GM19240 (cell line): ENCODE results near the gene GPD2.

Experiments
- DNase-seq: peaks from one replicate; pipeline ENCODE4 v3.0.0; 2011; ENCODE audit warnings: low spot score; ENCODE audit not compliant: insufficient read length

GPD2 gene

DNA sequence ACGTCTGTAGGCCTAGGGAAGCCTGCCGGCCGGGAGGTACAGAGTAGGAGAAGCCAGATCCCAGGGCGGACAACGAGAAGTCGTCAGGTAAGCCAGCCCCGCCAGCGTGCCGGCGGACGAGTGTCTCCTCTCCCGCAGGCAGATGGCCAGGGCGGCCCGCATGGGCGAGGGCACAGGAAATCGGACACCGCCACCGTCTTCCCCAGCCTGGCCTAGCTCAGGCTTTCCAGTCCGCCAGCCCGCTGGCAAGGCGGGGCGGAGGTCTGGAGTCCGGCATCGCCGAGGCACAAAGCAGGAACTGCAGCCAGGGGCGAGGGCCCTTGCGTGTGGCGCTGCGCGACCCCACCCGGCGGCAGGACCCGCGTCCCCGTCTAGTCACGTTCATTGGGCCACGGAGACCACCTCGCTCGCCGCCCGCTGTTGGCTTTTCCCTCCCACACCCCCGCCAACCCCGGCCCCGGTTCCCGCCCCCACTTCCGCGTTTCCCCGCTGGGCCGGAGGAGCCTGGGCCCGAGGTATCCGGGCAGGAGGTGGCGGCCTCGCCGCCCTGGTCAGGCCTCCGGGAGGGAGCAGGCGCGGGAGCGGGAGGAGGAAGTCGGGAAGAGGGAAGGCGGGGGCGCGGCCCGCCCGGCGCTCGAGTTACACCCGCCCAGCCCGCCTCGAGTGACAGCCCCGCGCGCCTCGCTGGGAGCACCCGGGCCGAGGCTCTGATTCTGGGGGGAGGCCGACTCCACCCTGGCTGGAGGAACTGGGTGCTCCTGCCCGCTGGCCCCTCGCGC, at the start of gene GPD2:
GPD2 (plus strand) TSS at position 662 of the 779 bp plus-strand sequence. CDS start 39,727 bp downstream, outside the sequence.
- no peak for DNase-seq

DNA sequence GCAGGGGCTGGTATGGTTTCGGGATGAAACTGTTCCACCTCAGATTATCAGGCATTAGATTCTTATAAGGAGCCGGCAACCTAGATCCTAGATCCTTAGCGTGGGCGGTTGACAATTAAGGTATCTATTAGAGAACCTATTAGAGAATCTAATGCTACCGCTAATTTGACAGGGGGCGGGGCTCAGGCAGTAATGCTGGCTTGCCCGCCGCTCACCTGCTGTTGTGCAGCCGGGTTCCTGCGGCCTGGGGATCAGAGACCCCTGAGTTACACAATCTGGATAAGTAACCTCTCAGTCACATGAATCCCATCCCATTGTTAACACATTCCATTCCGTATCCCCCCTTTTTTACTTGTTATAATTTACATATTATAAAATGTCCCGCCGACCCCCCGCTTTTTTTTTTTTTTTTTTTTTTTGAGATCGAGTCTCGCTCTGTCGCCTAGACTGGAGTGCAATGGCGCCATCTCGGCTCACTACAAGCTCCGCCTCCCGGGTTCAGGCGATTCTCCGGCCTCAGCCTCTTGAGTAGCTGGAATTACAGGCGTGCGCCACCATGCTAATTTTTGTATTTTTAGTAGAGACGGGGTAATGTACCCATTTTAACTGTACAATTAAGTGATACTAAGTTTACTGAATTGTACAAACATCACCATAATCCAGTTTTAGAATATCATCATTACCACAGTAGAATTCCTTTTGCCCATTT, 42.0 kb upstream of the GPD2 start:
- DNase-seq: no peak

DNA sequence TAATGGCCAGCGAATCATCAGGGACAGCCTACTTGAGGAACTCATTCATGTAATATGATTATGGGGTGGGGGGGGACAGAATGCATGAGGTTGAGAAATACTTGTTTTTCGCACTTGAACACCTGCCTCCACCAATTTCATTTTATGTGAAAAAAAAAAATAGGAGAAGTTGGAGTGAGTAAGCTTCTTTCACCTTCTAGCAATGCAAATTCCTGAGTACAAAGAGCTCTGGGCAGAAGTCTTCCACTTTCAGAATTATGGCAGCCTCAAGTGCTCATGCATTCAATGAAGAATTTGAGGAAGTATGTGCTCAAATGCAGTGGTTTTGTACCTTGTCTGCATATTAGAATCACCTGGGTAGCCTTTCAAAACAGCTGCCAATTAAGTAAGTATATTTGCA, 40.1 kb upstream of the GPD2 start:
- DNase-seq: no peak

DNA sequence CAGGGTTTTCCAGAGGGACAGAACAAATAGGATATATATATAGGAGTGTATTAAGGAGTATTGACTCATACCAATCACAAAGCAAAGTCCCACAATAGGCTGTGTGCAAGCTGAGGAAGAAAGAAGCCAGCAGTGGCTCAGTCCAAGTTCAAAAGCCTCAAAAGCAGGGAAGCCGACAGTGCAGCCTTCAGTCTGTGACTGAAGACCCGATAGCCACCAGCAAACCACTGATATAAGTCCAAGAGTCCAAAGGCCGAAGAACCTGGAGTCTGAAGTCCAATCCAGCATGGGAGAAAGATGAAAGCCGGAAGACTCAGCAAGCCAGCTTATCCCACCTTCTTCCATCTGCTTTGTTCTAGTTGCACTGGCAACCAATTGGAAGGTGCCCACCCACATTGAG, 39.0 kb upstream of the GPD2 start:
- no peak for DNase-seq

GRCh38 chr2:156398176-156398575, 38.0 kb upstream of the GPD2 start:
- DNase-seq: no peak

- DNase-seq: no peak
Measured at GRCh38 chr2:156399224-156399949, 36.8 kb upstream of the GPD2 start.

GRCh38 chr2:156399950-156400705, 36.1 kb upstream of the GPD2 start:
- no peak for DNase-seq

DNA sequence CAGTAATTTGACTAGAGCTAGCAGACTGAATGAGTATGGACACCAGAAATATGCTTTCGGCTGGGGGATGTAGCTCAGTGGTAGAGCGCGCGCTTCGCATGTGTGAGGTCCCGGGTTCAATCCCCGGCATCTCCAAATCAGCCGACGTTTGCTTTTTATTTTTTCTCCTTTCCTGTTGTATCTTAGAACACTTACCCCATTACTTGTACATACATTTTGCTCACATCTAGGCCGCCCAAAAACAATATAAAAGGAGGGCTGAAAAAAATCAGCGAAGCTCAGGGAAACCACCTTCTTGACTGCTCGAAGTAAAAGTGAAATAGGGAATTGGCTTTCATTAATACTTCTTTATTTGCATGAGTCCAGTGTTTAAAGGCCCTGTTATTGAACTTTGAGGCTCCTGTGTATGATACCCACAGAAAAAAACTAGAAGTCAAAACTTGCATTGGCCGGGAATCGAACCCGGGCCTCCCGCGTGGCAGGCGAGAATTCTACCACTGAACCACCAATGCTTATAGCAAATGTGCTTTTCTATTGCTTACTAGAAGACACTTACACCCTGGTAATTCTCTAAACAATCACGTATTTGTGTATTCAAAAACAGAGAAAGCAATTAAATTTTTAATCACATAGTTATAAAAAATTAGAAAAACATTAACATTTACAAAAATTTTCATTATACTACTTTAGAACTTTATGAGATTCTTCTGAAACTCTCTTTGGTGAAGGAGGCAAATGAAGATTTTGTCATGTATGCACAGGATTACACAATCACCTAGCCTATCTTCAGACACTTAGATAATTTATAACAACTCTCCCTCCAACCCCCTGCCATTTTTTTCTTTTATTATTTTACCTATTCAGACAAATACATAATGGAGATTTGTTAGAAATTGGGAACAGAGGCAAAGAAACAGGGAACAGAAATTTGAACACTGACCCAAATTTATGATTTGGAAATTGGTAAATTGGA, 35.2 kb upstream of the GPD2 start:
- peak; percentile 19 for DNase-seq

DNA sequence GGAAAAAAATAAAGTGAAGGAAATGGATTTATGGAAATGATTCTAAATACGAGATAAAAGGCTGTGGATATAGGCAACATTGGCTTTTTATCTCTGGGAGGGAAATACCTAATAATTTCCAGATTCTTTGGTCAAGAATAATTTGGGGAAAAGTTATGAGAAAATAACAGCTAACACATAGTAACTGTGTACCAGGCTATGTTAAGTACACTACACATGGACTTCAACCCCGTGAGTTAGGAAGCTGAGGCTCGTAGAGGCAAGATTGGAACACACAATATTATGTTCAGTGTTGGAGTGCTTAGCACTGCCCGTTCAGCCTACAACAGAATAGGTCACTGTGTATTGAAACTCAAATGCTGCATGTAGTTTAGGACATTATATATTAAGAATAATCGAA, 34.3 kb upstream of the GPD2 start:
- DNase-seq: no peak

- DNase-seq: no peak
Measured at GRCh38 chr2:156405586-156405985, 30.6 kb upstream of the GPD2 start.

GRCh38 chr2:156411835-156412234, 24.3 kb upstream of the GPD2 start:
- no peak for DNase-seq

GRCh38 chr2:156421851-156422250, 14.3 kb upstream of the GPD2 start:
- DNase-seq: no peak

DNA sequence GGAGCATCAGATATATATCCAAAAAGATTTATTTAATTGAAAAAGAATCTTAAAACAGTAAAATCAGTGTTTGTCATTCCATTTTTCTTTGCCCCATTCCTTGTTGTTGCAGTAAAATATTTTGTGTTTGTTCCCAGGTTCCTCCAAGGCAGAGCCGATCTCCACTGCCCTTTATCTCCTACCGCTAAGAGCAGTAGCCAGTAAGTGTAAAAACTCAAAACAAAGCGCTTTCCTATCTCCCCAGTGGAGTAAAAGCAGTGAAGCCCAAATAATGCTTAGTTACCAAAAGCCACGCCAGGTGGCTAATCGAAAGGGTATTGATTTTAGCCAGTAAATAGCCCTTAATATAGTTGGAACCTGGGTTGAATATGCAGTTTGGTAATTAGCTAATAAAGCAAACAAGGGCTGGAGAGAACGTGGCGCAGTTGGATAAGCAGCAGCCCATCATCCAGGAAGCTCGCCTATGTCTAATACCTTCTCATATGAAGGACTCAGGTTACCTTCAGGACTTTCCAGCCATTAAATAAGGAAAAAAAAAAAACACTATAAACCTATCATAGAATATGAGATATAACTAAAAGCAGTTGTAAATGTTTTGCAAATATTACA, 12.4 kb upstream of the GPD2 start:
- no peak for DNase-seq

- DNase-seq: no peak
Measured at GRCh38 chr2:156427074-156427473, 9.1 kb upstream of the GPD2 start.

DNA sequence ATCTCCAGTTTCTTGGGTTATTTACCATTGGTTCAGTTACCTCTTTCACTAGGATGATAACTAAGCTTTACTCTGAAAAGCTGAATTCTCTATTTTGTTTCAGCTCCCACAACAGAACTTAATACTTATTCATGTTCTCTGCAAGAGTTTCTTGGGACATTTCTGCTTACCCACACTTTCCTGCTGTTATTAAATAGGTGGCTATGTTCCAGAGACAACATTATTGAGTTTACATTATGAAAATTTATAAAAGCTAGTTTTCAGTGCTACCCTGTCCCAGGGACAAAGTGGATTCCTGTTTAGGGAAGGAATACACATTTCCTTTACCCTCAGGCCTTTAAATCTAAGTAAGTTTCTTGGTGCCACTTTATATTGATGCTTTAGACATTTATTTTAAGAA, 7.0 kb upstream of the GPD2 start:
- no peak for DNase-seq

DNA sequence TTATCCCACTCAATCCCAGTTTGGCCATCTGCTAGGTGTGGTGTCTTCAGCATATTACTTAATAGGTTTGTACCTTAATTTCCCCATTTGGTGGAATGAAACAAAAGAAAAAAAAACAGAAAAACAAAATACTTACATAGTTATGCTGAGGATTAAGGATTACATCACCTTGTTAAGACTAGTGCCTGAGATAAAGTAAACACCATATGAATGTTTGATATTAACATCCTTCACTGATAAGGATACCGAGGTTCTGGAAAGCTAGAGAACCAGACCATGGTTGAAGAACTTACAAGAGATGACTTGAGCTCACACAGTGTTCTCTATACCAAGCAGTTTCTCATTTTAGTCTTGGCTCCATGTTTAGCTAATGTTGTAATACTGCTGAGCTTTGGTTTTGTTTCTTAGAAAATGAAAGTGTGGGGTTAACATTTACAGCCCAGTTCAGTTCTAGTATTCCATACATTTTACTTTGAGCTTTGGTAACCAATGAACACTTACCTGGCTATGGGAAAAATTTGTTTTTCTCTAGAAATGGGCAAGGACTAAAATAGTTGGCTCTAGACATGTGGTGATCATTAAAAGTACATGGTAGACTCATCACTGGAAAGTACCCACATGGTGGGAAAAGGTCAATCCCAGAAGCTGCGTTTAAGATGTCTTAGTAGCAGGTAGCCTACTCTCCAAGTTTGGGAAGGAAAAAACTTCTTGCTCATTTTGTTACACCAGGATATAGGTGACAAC, 5.8 kb upstream of the GPD2 start:
- DNase-seq: no peak

DNA sequence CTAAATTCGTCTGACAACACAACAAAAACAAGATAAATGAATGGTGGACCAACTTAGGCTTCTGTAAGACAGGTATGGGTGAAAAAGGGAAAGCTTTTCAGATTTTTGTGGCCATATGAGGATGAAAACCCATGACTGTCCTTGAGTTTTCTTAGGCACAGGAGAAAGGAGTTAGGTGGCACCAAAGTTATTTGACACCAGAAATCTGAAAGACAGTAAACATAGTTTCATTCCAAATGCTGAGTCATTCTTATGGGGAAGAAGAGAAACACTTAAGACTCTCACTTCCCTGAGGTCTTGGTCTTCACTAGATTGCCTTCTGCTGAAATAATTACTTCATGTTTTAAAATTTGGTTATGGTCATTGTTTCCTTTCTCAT, 5.2 kb upstream of the GPD2 start:
- peak; percentile 19 for DNase-seq

DNA sequence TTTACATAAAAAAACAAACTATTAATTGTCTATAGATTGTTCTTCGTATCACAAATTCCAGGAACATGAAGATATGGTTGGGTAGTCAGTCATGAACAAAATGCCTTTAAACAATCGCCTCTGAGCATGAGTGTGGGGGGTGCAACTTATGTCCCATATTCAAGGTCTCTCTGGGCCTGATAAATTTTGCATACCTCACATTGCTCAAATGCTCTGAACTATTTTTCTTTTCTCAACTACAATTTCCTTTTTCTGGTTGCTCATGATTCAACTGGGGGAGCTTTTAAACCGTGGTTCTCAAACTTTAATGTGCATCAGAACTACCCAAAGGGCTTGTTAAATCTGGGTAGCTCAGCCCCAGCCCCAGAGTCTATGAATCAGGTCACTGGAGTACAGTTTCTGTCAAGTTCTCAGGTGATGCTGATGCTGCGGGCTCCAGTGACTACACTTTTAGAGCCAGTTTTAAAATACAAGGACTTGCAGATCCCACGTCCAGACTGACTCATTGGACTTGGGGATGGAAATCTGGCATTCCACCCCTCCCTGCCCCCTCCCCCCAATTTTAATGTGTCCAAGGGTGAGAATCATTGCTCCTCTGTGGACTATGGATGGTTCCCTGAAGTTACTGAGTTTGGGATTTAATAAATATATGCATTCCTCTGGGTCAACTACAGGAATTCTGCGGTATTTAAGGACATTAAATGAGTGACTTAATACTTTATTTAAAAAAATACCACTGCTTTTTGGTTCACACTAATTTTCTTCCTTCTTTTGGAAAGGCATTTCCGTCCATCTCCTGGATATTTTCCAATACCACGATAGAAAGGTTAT, 1.5 kb upstream of the GPD2 start:
- no peak for DNase-seq

DNA sequence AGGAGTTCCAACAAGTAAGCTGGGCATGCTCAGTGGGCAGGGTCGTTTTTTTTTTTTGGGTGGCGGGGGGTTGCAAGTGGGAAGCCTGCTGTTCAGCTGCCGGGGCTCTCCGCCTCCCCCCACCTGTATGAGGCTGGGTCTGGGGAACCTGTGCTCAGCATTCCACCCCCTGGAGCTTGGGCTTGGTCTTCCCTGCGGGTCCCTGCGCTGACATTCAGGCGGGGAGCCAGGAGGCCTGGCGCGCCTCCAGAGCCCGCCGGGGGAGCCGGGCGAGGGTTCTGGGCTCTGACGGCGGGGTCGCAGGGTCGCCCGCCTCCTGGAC, 822 bp upstream of the GPD2 start:
- DNase-seq: no peak
